Spleen (tissue), 11 donors: Measurements from ENCODE around the gene F13B. TPM values are rescaled to one million over a fixed set of nuclear protein-coding genes. Genes with fewer than 3 reads are reported as not detected.

Experiments
- DNase-seq: peaks from one replicate; pipeline ENCODE4 v3.0.0-alpha.2; 2020
- H3K27ac ChIP-seq, 8 donors: fragments of 200-600 bp; sonication (generic) in 7 of 8; 1 replicate in 4 of 8; 2 replicates in 4 of 8; pipeline versions ENCODE4 v1.5.0 to v1.8.0; 2016 to 2021; ENCODE audit warnings: inconsistent platforms in 4 of 8, mild to moderate bottlenecking in 4 of 8, moderate library complexity in 1 of 8
- H3K27me3 ChIP-seq, 7 donors: fragments of 200-600 bp; sonication (generic) in 6 of 7; replicated peaks in 1 of 7; 1 replicate in 4 of 7; 2 replicates in 3 of 7; pipeline versions ENCODE4 v1.5.0 to v1.8.0; 2016 to 2021; ENCODE audit warnings: inconsistent platforms in 3 of 7, mild to moderate bottlenecking in 1 of 7
- H3K36me3 ChIP-seq, 6 donors: fragments of 200-600 bp; sonication (generic) in 5 of 6; 1 replicate in 4 of 6; 2 replicates in 2 of 6; pipeline versions ENCODE4 v1.5.0 to v1.8.0; 2016 to 2021; ENCODE audit warnings: inconsistent platforms in 2 of 6
- H3K4me1 ChIP-seq, 6 donors: fragments of 200-600 bp; sonication (generic) in 5 of 6; 1 replicate in 3 of 6; 2 replicates in 3 of 6; pipeline versions ENCODE4 v1.5.0 to v1.8.0; 2016 to 2021; ENCODE audit warnings: inconsistent platforms in 3 of 6
- H3K4me3 ChIP-seq, 8 donors: fragments of 200-600 bp; sonication (generic) in 7 of 8; 1 replicate in 4 of 8; 2 replicates in 4 of 8; pipeline versions ENCODE4 v1.5.0 to v1.8.0; 2016 to 2021; ENCODE audit warnings: inconsistent platforms in 4 of 8, mild to moderate bottlenecking in 4 of 8, moderate library complexity in 2 of 8
- H3K9me3 ChIP-seq, 8 donors: fragments of 200-600 bp; sonication (generic) in 7 of 8; 1 replicate in 4 of 8; 2 replicates in 4 of 8; pipeline versions ENCODE4 v1.5.0 to v1.8.0; 2016 to 2021; ENCODE audit warnings: inconsistent platforms in 4 of 8
- CTCF ChIP-seq, 11 experiments: fragments of 200-600 bp in 7 of 11; fragments of 450-650 bp in 4 of 11; sonication (generic) in 4 of 11; IDR thresholded peaks in 8 of 11; conservative IDR thresholded peaks in 3 of 11; 1 replicate in 7 of 11; 2 replicates in 4 of 11; pipeline versions ENCODE4 v1.4.0 to v1.8.0; 2016 to 2021; ENCODE audit warnings: antibody characterized with exemption in 11 of 11, inconsistent platforms in 4 of 11, mild to moderate bottlenecking in 1 of 11
- POLR2A ChIP-seq, 3 donors: fragments of 450-650 bp; IDR thresholded peaks; one replicate each; pipeline ENCODE4 v1.5.1; 2017; ENCODE audit warnings: antibody characterized with exemption in 3 of 3, mild to moderate bottlenecking in 1 of 3
- POLR2AphosphoS5 ChIP-seq, 3 donors: sonication (generic); formaldehyde crosslinking; IDR thresholded peaks; one replicate each; pipeline ENCODE4 v1.5.1; 2017; ENCODE audit warnings: antibody characterized with exemption in 3 of 3
- WGBS, 5 donors: extraction: QIAGEN DNeasy Blood & Tissue Kit in 3 of 5; methylation state at CpG; one replicate each; pipeline versions ENCODE4 v1.1.5 to v1.1.7; 2013 to 2018; 5-methylcytosine and 5-hydroxymethylcytosine counted together
- intact Hi-C: fragments of 100-400 bp; cut with DNase I; formaldehyde crosslinking; loops from one replicate; pipeline ENCODE4 v1.15.0; 2023; ENCODE audit warnings: low total_unique reads
- polyA plus RNA-seq, 3 donors: library from polyadenylated mRNA; stranded (reverse); fragments of 200-250 nt; gene quantifications; one replicate each; pipeline ENCODE4 v1.2.1, GENCODE V29; 2013
- total RNA-seq, 7 donors: library from RNA; depleted of rRNA in 3 of 7; stranded (reverse); fragments of >200 nt in 3 of 7; fragmentation: NEBNext Ultra II Directional in 4 of 7; extraction: Animal tissue kit (Norgen Biotek cat#: 25700) in 4 of 7; gene quantifications; one replicate each; pipeline versions ENCODE4 v1.1.0 to v1.2.1, GENCODE V29; 2016 to 2021
- donor health status: healthy with polysubstance abuse.
- donor health status: DM: no; HTN: no; CAD: no; lungs with moderate emphysema.
- donor health status: DM: no; HTN: no; CAD: no.
- donor health status: Bipolar disorder and iron deficiency.
- donor health status: healthy.
- donor health status: DM: no; HTN: no; CAD: no.
- donor health status: DM: yes; HTN: yes; CAD: no.

Gene F13B
- total and polyA plus RNA-seq, 10 donors = not detected

GRCh38 chr1:197066277-197066676, 783 bp downstream of the F13B start:
- H3K36me3 ChIP-seq = no peaks in the 10 kb centered on the region
- H3K9me3 ChIP-seq = peaks cover 0 to 13% (median 2%) of the 10 kb centered on the region in 8 donors
- no peak overlapping the region for H3K4me3 ChIP-seq
- WGBS, 5 donors = 86 to 100% (median 91%) methylated on average over 1 of the region's 1 CpG
- H3K4me1 ChIP-seq = no peaks in the 10 kb centered on the region
- no peak overlapping the region for H3K27ac ChIP-seq
- no peak for DNase-seq
- intact Hi-C loops = no loop called here
- no peaks in the 10 kb centered on the region for H3K27me3 ChIP-seq
- no peak for TF ChIP-seq POLR2A (IDR thresholded peaks at IDR 0.05)
- TF ChIP-seq POLR2AphosphoS5 (IDR thresholded peaks at IDR 0.05) = no peak
- TF ChIP-seq CTCF (IDR thresholded peaks at IDR 0.05 in 8 of 11, conservative IDR thresholded peaks at IDR 0.05 in 3 of 11) = no peak

GRCh38 chr1:197065559-197065958, 1.5 kb downstream of the F13B start:
- no peak for DNase-seq
- no peak for TF ChIP-seq POLR2AphosphoS5 (IDR thresholded peaks at IDR 0.05)
- TF ChIP-seq CTCF (IDR thresholded peaks at IDR 0.05 in 8 of 11, conservative IDR thresholded peaks at IDR 0.05 in 3 of 11) = no peak
- Histone ChIP-seq H3K27me3 (no peaks in the 10 kb centered on the region), H3K4me1 (no peaks in the 10 kb centered on the region), H3K9me3 (peaks cover 0 to 13% (median 2%) of the 10 kb centered on the region in 8 donors), H3K27ac (no peak overlapping the region), H3K36me3 (no peaks in the 10 kb centered on the region), H3K4me3 (no peak overlapping the region)
- intact Hi-C loops = no loop called here

GRCh38 chr1:197063212-197063611, 3.8 kb downstream of the F13B start:
- Histone ChIP-seq H3K27me3 (no peaks in the 10 kb centered on the region), H3K36me3 (no peaks in the 10 kb centered on the region), H3K4me1 (no peaks in the 10 kb centered on the region), H3K9me3 (no peaks in the 10 kb centered on the region), H3K4me3 (no peak overlapping the region), H3K27ac (no peak overlapping the region)
- 68 to 79% (median 75%) methylated on average over 2 of the region's 2 CpGs for WGBS, 5 donors
- no peak for DNase-seq
- intact Hi-C loops = no loop called here
- TF ChIP-seq POLR2A (IDR thresholded peaks at IDR 0.05) = no peak
- no peak for TF ChIP-seq POLR2AphosphoS5 (IDR thresholded peaks at IDR 0.05)
- TF ChIP-seq CTCF (IDR thresholded peaks at IDR 0.05 in 8 of 11, conservative IDR thresholded peaks at IDR 0.05 in 3 of 11) = no peak

- H3K27me3 ChIP-seq = no peaks in the 10 kb centered on the region
- H3K9me3 ChIP-seq = no peaks in the 10 kb centered on the region
- no peak overlapping the region for H3K4me3 ChIP-seq
- TF ChIP-seq CTCF (IDR thresholded peaks at IDR 0.05 in 8 of 11, conservative IDR thresholded peaks at IDR 0.05 in 3 of 11) = no peak
- no peak for TF ChIP-seq POLR2AphosphoS5 (IDR thresholded peaks at IDR 0.05)
- TF ChIP-seq POLR2A (IDR thresholded peaks at IDR 0.05) = no peak
- H3K27ac ChIP-seq = no peak overlapping the region
- DNase-seq = no peak
- WGBS, 5 donors = 63 to 76% (median 75%) methylated on average over 2 of the region's 2 CpGs
- H3K36me3 ChIP-seq = no peaks in the 10 kb centered on the region
- intact Hi-C loops = no loop called here
- no peaks in the 10 kb centered on the region for H3K4me1 ChIP-seq
These were observed 4.4 kb downstream of the F13B start for GRCh38 chr1:197062692-197063091.
